Ectodermal cell (in vitro differentiated cells): ENCODE results near the gene SPTLC1.
A peak's percentile ranks its signal among the peaks of the same experiment; 100 is the strongest.
"Not testable (repeated sequence)": the region's sequence is repeated elsewhere in the genome, so short reads cannot be mapped to it uniquely, and the experiment has no call there.

Source experiments
- H3K27ac ChIP-seq: 2 replicates; pipeline ENCODE4 v1.7.0; 2013; ENCODE audit warnings: mild to moderate bottlenecking, low read depth, low read length; ENCODE audit not compliant: insufficient read depth, poor library complexity, severe bottlenecking
- H3K27me3 ChIP-seq: 2 replicates; pipeline ENCODE4 v1.7.0; 2013; ENCODE audit warnings: mild to moderate bottlenecking, low read length; ENCODE audit not compliant: insufficient read depth, control insufficient read depth, poor library complexity, severe bottlenecking
- H3K36me3 ChIP-seq: one replicate; pipeline ENCODE4 v1.7.0; 2013; ENCODE audit warnings: low read length; ENCODE audit not compliant: control insufficient read depth, insufficient read depth
- H3K4me1 ChIP-seq: one replicate; pipeline ENCODE4 v1.7.0; 2013; ENCODE audit warnings: low read length; ENCODE audit not compliant: control insufficient read depth, insufficient read depth
- H3K4me3 ChIP-seq: 2 replicates; pipeline ENCODE4 v1.7.0; 2013; ENCODE audit warnings: low read depth, low read length, control low read depth; ENCODE audit not compliant: insufficient read depth
- H3K9me3 ChIP-seq: 2 replicates; pipeline ENCODE4 v1.7.0; 2013; ENCODE audit warnings: mild to moderate bottlenecking, low read length, moderate library complexity; ENCODE audit not compliant: control insufficient read depth
- WGBS, 2 experiments: methylation state at CpG; one replicate each; pipeline ENCODE4 v1.1.7; 2013; ENCODE audit warnings: missing lambda C conversion rate in 2 of 2; 5-methylcytosine and 5-hydroxymethylcytosine counted together

Gene SPTLC1

GRCh38 chr9:92021785-92022541 lies 93.2 kb downstream of the SPTLC1 start:
- not testable (repeated sequence) for H3K4me3 ChIP-seq, H3K4me1 ChIP-seq, H3K27ac ChIP-seq, H3K27me3 ChIP-seq, H3K9me3 ChIP-seq, H3K36me3 ChIP-seq
- 70 to 81% methylated on average over 7 of the region's 7 CpGs for WGBS, 2 experiments

- Histone ChIP-seq H3K4me1 (no peaks in the 10 kb centered on the region), H3K36me3 (no peaks in the 10 kb centered on the region), H3K27me3 (no peaks in the 10 kb centered on the region), H3K4me3 (no peak overlapping the region), H3K27ac (no peak overlapping the region), H3K9me3 (no peaks in the 10 kb centered on the region)
- WGBS, 2 experiments, result 75 to 80% methylated on average over 5 of the region's 5 CpGs
Observed at GRCh38 chr9:92019658-92020057, 95.6 kb downstream of the SPTLC1 start.

GRCh38 chr9:92010705-92011536 lies 104.3 kb downstream of the SPTLC1 start:
- whole genome bisulfite sequencing, 2 experiments, result 89 to 92% methylated on average over 2 of the region's 2 CpGs
- H3K36me3 ChIP-seq, result no peaks in the 10 kb centered on the region
- no peaks in the 10 kb centered on the region for H3K9me3 ChIP-seq
- H3K27ac ChIP-seq, result peak overlapping the region; percentile 50
- no peaks in the 10 kb centered on the region for H3K27me3 ChIP-seq
- H3K4me3 ChIP-seq, result no peak overlapping the region
- peaks cover 4% of the 10 kb centered on the region for H3K4me1 ChIP-seq

GRCh38 chr9:92010253-92010652 lies 105.0 kb downstream of the SPTLC1 start:
- H3K36me3 ChIP-seq, H3K9me3 ChIP-seq, H3K4me1 ChIP-seq, H3K4me3 ChIP-seq, H3K27ac ChIP-seq, H3K27me3 ChIP-seq: not testable (repeated sequence)
- 78 to 79% methylated on average over 8 of the region's 8 CpGs for WGBS, 2 experiments

GRCh38 chr9:92008041-92008440 lies 107.2 kb downstream of the SPTLC1 start:
- no peaks in the 10 kb centered on the region for H3K36me3 ChIP-seq
- H3K9me3 ChIP-seq, result no peaks in the 10 kb centered on the region
- H3K27ac ChIP-seq, result no peak overlapping the region
- peaks cover 4% of the 10 kb centered on the region for H3K4me1 ChIP-seq
- H3K4me3 ChIP-seq, result no peak overlapping the region
- WGBS, 2 experiments, result 96 to 98% methylated on average over 2 of the region's 2 CpGs
- no peaks in the 10 kb centered on the region for H3K27me3 ChIP-seq

GRCh38 chr9:92004045-92004392 lies 111.2 kb downstream of the SPTLC1 start:
- WGBS, 2 experiments, result 90 to 92% methylated on average over 13 of the region's 13 CpGs
- no peaks in the 10 kb centered on the region for H3K36me3 ChIP-seq
- H3K27ac ChIP-seq, result no peak overlapping the region
- H3K4me3 ChIP-seq, result no peak overlapping the region
- H3K9me3 ChIP-seq, result no peaks in the 10 kb centered on the region
- H3K4me1 ChIP-seq, result no peaks in the 10 kb centered on the region
- H3K27me3 ChIP-seq, result no peaks in the 10 kb centered on the region

- H3K27ac ChIP-seq, result no peak overlapping the region
- no peaks in the 10 kb centered on the region for H3K36me3 ChIP-seq
- H3K4me1 ChIP-seq, result no peaks in the 10 kb centered on the region
- H3K27me3 ChIP-seq, result no peaks in the 10 kb centered on the region
- 95 to 96% methylated on average over 31 of the region's 31 CpGs for WGBS, 2 experiments
- no peak overlapping the region for H3K4me3 ChIP-seq
- no peaks in the 10 kb centered on the region for H3K9me3 ChIP-seq
Observed at GRCh38 chr9:92003308-92004044, 111.7 kb downstream of the SPTLC1 start.

GRCh38 chr9:92001948-92002347 lies 113.3 kb downstream of the SPTLC1 start:
- H3K36me3 ChIP-seq, H3K4me3 ChIP-seq, H3K27me3 ChIP-seq, H3K27ac ChIP-seq, H3K4me1 ChIP-seq, H3K9me3 ChIP-seq: not testable (repeated sequence)
- 93% methylated on average over 10 of the region's 10 CpGs for WGBS, 2 experiments

- no peaks in the 10 kb centered on the region for H3K27me3 ChIP-seq
- no peak overlapping the region for H3K4me3 ChIP-seq
- H3K4me1 ChIP-seq, result no peaks in the 10 kb centered on the region
- 84 to 88% methylated on average over 6 of the region's 6 CpGs for WGBS, 2 experiments
- H3K9me3 ChIP-seq, result no peaks in the 10 kb centered on the region
- H3K27ac ChIP-seq, result no peak overlapping the region
- no peaks in the 10 kb centered on the region for H3K36me3 ChIP-seq
Observed at GRCh38 chr9:92001244-92001643, 114.0 kb downstream of the SPTLC1 start.

GRCh38 chr9:91995000-91995655 lies 120.1 kb downstream of the SPTLC1 start:
- Histone ChIP-seq H3K36me3 (no peaks in the 10 kb centered on the region), H3K27ac (no peak overlapping the region), H3K4me1 (no peaks in the 10 kb centered on the region), H3K27me3 (no peaks in the 10 kb centered on the region), H3K4me3 (no peak overlapping the region), H3K9me3 (no peaks in the 10 kb centered on the region)
- WGBS, 2 experiments, result 82 to 89% methylated on average over 8 of the region's 8 CpGs
